ENCODE results near the gene EPHA3. TPM values are rescaled to one million over a fixed set of nuclear protein-coding genes. Genes with fewer than 3 reads are reported as not detected.

The EPHA3 gene
- total RNA-seq, 2 experiments from 2014 or later: not detected

DNA sequence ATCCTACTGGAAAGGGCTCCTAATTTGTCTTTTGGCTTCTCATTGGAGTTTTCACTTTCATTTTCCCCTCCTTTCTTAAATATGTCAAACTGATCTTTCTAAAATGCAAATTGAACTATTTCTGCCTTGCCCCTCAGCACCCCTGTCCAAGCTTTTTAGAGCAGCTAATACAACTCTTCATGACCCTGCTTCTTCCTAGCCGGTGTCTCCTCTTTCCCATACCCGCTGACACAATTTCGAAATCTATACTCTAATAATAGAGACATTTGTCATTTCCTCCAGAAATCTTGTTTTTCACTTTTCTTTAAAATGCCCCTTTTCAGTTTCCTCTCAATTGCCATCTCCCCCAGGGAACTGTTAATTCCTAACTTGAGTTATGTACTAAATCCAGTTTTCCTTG is 2.9 kb upstream of the EPHA3 start:
- H3K27ac Mint-ChIP-seq: no peak overlapping the region
- H3K4me1 Mint-ChIP-seq (ENCODE audit: low read depth): peaks cover 17% of the 10 kb centered on the region
- DNase-seq: no peak
- peaks cover 15% of the 10 kb centered on the region for H3K27me3 Mint-ChIP-seq
- H3K4me3 Mint-ChIP-seq: no peak overlapping the region
- ChIA-PET POLR2A (no interaction called here), CTCF (no interaction called here)
- H3K9me3 Mint-ChIP-seq: no peaks in the 10 kb centered on the region
- H3K36me3 Mint-ChIP-seq: no peaks in the 10 kb centered on the region
- intact Hi-C loops (cut with micrococcal nuclease): no loop called here

- Mint-ChIP-seq H3K36me3 (no peaks in the 10 kb centered on the region), H3K9me3 (no peaks in the 10 kb centered on the region), H3K4me1 (ENCODE audit: low read depth) (peaks cover 17% of the 10 kb centered on the region), H3K27me3 (peaks cover 15% of the 10 kb centered on the region), H3K4me3 (no peak overlapping the region), H3K27ac (no peak overlapping the region)
- ChIA-PET POLR2A (no interaction called here), CTCF (no interaction called here)
- intact Hi-C loops (cut with micrococcal nuclease): no loop called here
- no peak for DNase-seq
Observed at GRCh38 chr3:89105503-89105902, 1.9 kb upstream of the EPHA3 start.

- intact Hi-C loops (cut with micrococcal nuclease): no loop called here
- Mint-ChIP-seq H3K27ac (no peak overlapping the region), H3K36me3 (no peaks in the 10 kb centered on the region), H3K4me3 (no peak overlapping the region), H3K27me3 (peaks cover 15% of the 10 kb centered on the region), H3K9me3 (no peaks in the 10 kb centered on the region), H3K4me1 (ENCODE audit: low read depth) (peaks cover 17% of the 10 kb centered on the region)
- POLR2A ChIA-PET: no interaction called here
- DNase-seq: no peak
- CTCF ChIA-PET: no interaction called here
Observed at GRCh38 chr3:89108291-89108550, 800 bp downstream of the EPHA3 start.

DNA sequence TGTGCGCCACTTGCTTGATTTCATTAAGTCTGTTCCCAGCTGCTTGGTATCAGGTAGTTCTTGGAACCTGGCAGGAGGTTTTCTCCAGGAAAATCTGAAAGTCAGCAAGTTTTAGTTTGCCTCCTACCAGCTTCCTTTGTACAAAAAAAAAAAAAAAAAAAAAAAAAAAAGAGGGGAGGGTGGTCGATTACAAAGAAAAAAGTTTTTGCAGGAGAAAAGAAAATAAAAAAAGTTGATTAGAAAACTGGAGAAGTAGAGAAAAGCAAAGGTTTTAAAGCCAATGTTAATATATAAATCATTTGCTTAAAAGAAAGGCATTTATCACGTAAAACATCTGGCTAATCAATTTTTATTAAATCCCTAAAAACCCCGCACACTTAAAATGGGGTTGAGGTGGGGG is 5.9 kb downstream of the EPHA3 start:
- ChIA-PET CTCF (no interaction called here), POLR2A (no interaction called here)
- Mint-ChIP-seq H3K4me3 (no peak overlapping the region), H3K27ac (no peak overlapping the region), H3K27me3 (peaks cover 7% of the 10 kb centered on the region), H3K9me3 (no peaks in the 10 kb centered on the region), H3K36me3 (no peaks in the 10 kb centered on the region), H3K4me1 (ENCODE audit: low read depth) (peaks cover 7% of the 10 kb centered on the region)
- intact Hi-C loops (cut with micrococcal nuclease): loop anchor here (5.0 kb wide), 1 partner anchor 896 kb away; no protein-coding TSS in a partner anchor
- no peak for DNase-seq

GRCh38 chr3:89113893-89114840 is 6.7 kb downstream of the EPHA3 start:
- Mint-ChIP-seq H3K4me3 (peak overlapping the region; percentile 57), H3K27me3 (peaks cover 7% of the 10 kb centered on the region), H3K9me3 (no peaks in the 10 kb centered on the region), H3K4me1 (ENCODE audit: low read depth) (peaks cover 7% of the 10 kb centered on the region), H3K36me3 (no peaks in the 10 kb centered on the region), H3K27ac (no peak overlapping the region)
- ChIA-PET CTCF (interaction anchor here (0.9 kb wide), 1 partner anchor 912 kb away, joined by 3 read pairs; no protein-coding TSS in a partner anchor), POLR2A (no interaction called here)
- intact Hi-C loops (cut with micrococcal nuclease): loop anchor here (2.0 to 5.0 kb wide), 2 partner anchors 897 to 911 kb away; no protein-coding TSS in a partner anchor
- DNase-seq: peak; percentile 49

DNA sequence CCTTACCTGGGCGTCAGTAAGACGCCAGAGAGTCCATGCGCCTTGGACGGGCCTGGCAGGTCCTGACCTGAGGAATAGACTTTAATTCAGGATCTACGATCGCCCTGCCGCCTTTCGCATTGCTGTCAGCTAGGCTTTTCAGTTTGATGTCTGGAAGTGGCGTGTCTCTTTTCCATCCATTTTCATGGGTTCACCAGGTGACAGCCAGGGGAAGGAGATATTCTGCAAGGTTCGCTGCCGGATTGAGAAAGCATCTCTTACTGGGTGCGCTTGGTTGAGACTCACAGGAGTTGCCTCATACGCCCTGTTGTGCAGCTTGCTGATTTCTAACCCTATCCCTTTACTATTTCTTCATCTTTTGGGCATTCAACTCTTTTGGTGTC is 7.4 kb downstream of the EPHA3 start:
- Mint-ChIP-seq H3K27ac (no peak overlapping the region), H3K36me3 (no peaks in the 10 kb centered on the region), H3K4me3 (no peak overlapping the region), H3K4me1 (ENCODE audit: low read depth) (peaks cover 7% of the 10 kb centered on the region), H3K9me3 (no peaks in the 10 kb centered on the region), H3K27me3 (peaks cover 7% of the 10 kb centered on the region)
- no peak for DNase-seq
- ChIA-PET CTCF (interaction anchor here (0.9 kb wide), 1 partner anchor 913 kb away, joined by 3 read pairs; no protein-coding TSS in a partner anchor), POLR2A (no interaction called here)
- intact Hi-C loops (cut with micrococcal nuclease): loop anchor here (2.0 to 5.0 kb wide), 2 partner anchors 898 to 912 kb away; no protein-coding TSS in a partner anchor

DNA sequence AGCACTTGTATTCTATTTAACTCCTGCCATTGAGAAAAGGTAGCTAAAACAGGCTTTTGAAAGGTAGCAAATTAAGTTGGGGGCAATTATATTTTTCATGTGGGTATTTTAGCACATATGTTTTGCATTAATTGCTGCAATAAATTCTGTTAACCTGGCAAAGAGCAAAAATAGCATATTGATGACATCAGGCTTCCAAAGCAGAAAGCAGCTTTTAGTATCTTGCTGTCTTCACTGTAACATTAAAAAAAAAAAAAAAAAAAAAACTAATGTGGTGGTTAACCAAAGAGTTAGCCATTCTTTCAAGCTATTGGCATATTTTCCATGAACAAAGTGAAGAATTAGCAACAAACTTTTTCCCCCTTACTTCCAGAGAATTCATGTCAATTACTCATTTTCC is 9.1 kb downstream of the EPHA3 start:
- intact Hi-C loops (cut with micrococcal nuclease): no loop called here
- no peak for DNase-seq
- H3K4me1 Mint-ChIP-seq (ENCODE audit: low read depth): peaks cover 7% of the 10 kb centered on the region
- CTCF ChIA-PET: no interaction called here
- POLR2A ChIA-PET: no interaction called here
- H3K4me3 Mint-ChIP-seq: no peak overlapping the region
- H3K36me3 Mint-ChIP-seq: no peaks in the 10 kb centered on the region
- H3K27me3 Mint-ChIP-seq: peaks cover 7% of the 10 kb centered on the region
- H3K27ac Mint-ChIP-seq: no peak overlapping the region
- H3K9me3 Mint-ChIP-seq: no peaks in the 10 kb centered on the region

DNA sequence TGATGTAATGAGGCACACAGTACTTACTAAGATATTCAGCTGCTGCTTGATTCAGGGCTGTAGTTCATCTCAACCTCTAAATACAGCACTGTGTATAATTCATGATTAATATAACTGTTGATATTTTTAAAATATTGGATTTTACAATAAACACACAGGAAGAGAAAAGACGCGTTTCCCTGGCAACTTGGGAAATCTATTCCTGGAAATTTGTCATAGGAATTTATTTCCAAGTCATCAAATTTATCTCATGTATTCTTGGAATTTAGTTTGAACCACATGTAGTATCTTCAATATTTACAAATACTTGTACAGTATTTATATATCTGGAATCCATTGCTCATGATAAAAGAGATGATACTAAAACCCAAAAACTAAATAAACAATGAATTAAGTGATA is 30.6 kb downstream of the EPHA3 start:
- no peaks in the 10 kb centered on the region for H3K4me1 Mint-ChIP-seq (ENCODE audit: low read depth)
- no peaks in the 10 kb centered on the region for H3K36me3 Mint-ChIP-seq
- H3K9me3 Mint-ChIP-seq: peaks cover 3% of the 10 kb centered on the region
- DNase-seq: no peak
- no peaks in the 10 kb centered on the region for H3K27me3 Mint-ChIP-seq
- H3K27ac Mint-ChIP-seq: no peak overlapping the region
- H3K4me3 Mint-ChIP-seq: no peak overlapping the region
- intact Hi-C loops (cut with micrococcal nuclease): no loop called here
- CTCF ChIA-PET: no interaction called here
- POLR2A ChIA-PET: no interaction called here

GRCh38 chr3:89139870-89140269 is 32.4 kb downstream of the EPHA3 start:
- CTCF ChIA-PET: no interaction called here
- POLR2A ChIA-PET: no interaction called here

DNA sequence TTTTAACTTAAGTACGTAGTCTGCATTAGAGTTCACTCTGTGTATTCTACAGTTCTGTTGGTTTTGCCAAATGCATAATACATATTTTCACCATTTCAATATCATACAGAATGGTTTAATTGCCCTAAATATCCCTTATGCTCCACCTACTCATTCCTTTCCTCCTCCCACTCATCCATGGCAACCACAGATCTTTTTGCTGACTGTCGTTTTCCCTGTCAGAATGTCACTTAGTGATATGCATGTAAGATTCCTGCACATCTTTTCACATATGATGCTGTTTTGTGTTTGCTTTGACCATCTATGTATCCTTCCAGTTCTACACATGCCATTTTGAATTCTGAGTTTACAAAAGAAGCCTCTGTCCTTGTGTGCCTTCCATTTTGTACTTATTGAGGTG is 36.7 kb downstream of the EPHA3 start:
- intact Hi-C loops (cut with micrococcal nuclease): no loop called here
- Mint-ChIP-seq H3K4me3 (no peak overlapping the region), H3K27me3 (no peaks in the 10 kb centered on the region), H3K36me3 (no peaks in the 10 kb centered on the region), H3K27ac (no peak overlapping the region), H3K4me1 (ENCODE audit: low read depth) (no peaks in the 10 kb centered on the region), H3K9me3 (no peaks in the 10 kb centered on the region)
- no peak for DNase-seq
- POLR2A ChIA-PET: no interaction called here
- CTCF ChIA-PET: no interaction called here

More at GRCh38 chr3:89139870-89140269, 32.4 kb downstream of the EPHA3 start:
- no peak overlapping the region for H3K27ac Mint-ChIP-seq
- H3K4me1 Mint-ChIP-seq (ENCODE audit: low read depth): no peaks in the 10 kb centered on the region
- DNase-seq: no peak
- H3K4me3 Mint-ChIP-seq: no peak overlapping the region
- intact Hi-C loops (cut with micrococcal nuclease): no loop called here
- no peaks in the 10 kb centered on the region for H3K27me3 Mint-ChIP-seq
- H3K36me3 Mint-ChIP-seq: no peaks in the 10 kb centered on the region
- no peaks in the 10 kb centered on the region for H3K9me3 Mint-ChIP-seq

DNA sequence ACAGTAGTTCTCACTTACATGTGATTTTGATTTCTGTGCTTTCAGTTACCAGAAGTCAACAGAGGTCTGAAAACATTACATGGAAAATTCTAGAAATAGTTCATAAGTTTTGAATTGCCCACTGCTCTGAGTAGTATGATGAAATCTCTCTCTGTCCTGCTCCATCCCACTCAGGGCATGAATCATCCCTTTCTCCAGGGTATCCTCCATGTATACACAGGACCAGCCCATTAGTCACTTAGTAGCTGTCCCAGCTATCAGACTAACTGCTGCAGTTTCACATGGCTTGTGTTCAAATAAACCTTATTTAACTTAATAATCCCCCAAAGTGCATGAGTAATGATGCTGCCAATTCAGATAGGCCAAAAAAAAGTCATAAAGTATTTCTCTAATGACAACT is 38.6 kb downstream of the EPHA3 start:
- Mint-ChIP-seq H3K27ac (no peak overlapping the region), H3K4me3 (no peak overlapping the region), H3K4me1 (ENCODE audit: low read depth) (no peaks in the 10 kb centered on the region), H3K9me3 (no peaks in the 10 kb centered on the region), H3K27me3 (no peaks in the 10 kb centered on the region), H3K36me3 (no peaks in the 10 kb centered on the region)
- intact Hi-C loops (cut with micrococcal nuclease): no loop called here
- CTCF ChIA-PET: no interaction called here
- DNase-seq: no peak
- POLR2A ChIA-PET: no interaction called here

GRCh38 chr3:89154416-89154815 is 47.0 kb downstream of the EPHA3 start:
- no peak for DNase-seq
- ChIA-PET POLR2A (no interaction called here), CTCF (no interaction called here)
- intact Hi-C loops (cut with micrococcal nuclease): no loop called here
- no peaks in the 10 kb centered on the region for H3K4me1 Mint-ChIP-seq (ENCODE audit: low read depth)
- H3K27me3 Mint-ChIP-seq: no peaks in the 10 kb centered on the region
- no peaks in the 10 kb centered on the region for H3K9me3 Mint-ChIP-seq
- no peak overlapping the region for H3K4me3 Mint-ChIP-seq
- H3K27ac Mint-ChIP-seq: no peak overlapping the region
- no peaks in the 10 kb centered on the region for H3K36me3 Mint-ChIP-seq

- ChIA-PET POLR2A (no interaction called here), CTCF (no interaction called here)
- Mint-ChIP-seq H3K27me3 (no peaks in the 10 kb centered on the region), H3K9me3 (no peaks in the 10 kb centered on the region), H3K4me3 (no peak overlapping the region), H3K27ac (no peak overlapping the region), H3K4me1 (ENCODE audit: low read depth) (no peaks in the 10 kb centered on the region), H3K36me3 (no peaks in the 10 kb centered on the region)
- DNase-seq: no peak
- intact Hi-C loops (cut with micrococcal nuclease): no loop called here
Observed at GRCh38 chr3:89155811-89156210, 48.4 kb downstream of the EPHA3 start.

All from activated CD4-positive, alpha-beta memory T cell treated with anti-CD3 and anti-CD28 coated beads for 36 hours (primary cell).